Caco-2 (cell line): ENCODE results near the gene COL5A2. TPM values are rescaled to one million over a fixed set of nuclear protein-coding genes. Genes with fewer than 3 reads are reported as not detected.

Experiments
- BruUV-seq: library from RNA; stranded (reverse); fragments of 400-500 nt; replicated peaks from 2 replicates; lab custom pipeline; 2021; lab: Mats Ljungman, UMichigan
- CTCF ChIA-PET: fragments of 300-600 bp; sonication (Branson Sonifier 250); formaldehyde crosslinking; loops from one replicate; lab custom pipeline; 2022; ENCODE audit warnings: antibody characterized with exemption; lab: Charles Lee
- POLR2A ChIA-PET: fragments of 300-600 bp; sonication (Branson Sonifier 250); formaldehyde crosslinking; loops from one replicate; lab custom pipeline; 2022; ENCODE audit warnings: antibody characterized with exemption; lab: Charles Lee
- DNase-seq, 2 experiments: peaks; one replicate each; pipeline versions ENCODE4 v3.0.0 to v3.0.0-alpha.2; 2020 to 2022
- H3K27me3 ChIP-seq: replicated peaks from 2 replicates; pipeline ENCODE4 v1.6.0; 2011; ENCODE audit warnings: low read length; ENCODE audit not compliant: control insufficient read depth, insufficient read depth
- H3K36me3 ChIP-seq: 2 replicates; pipeline ENCODE4 v1.5.1; 2011; ENCODE audit warnings: low read length; ENCODE audit not compliant: control insufficient read depth, insufficient read depth
- H3K4me1 ChIP-seq: fragments of 250-450 bp; sonication (Bioruptor Pico); 2 replicates; pipeline ENCODE4 v1.5.1; 2020; ENCODE audit warnings: mild to moderate bottlenecking
- H3K4me3 ChIP-seq: 2 replicates; pipeline ENCODE4 v1.5.1; 2011; ENCODE audit warnings: low read depth, mild to moderate bottlenecking, control low read depth, low read length
- H3K9me3 ChIP-seq: fragments of 250-450 bp; sonication (Bioruptor Pico); 2 replicates; pipeline ENCODE4 v1.5.1; 2020; ENCODE audit warnings: mild to moderate bottlenecking, moderate library complexity
- H3K27ac Mint-ChIP-seq: one replicate; pipeline ENCODE4 v1.8.0; 2022; ENCODE audit warnings: mixed read lengths; ENCODE audit not compliant: unreplicated experiment
- H3K27me3 Mint-ChIP-seq: one replicate; pipeline ENCODE4 v1.8.0; 2022; ENCODE audit warnings: mixed read lengths; ENCODE audit not compliant: insufficient read depth, unreplicated experiment
- H3K36me3 Mint-ChIP-seq: one replicate; pipeline ENCODE4 v1.8.0; 2022; ENCODE audit warnings: mild to moderate bottlenecking, mixed read lengths; ENCODE audit not compliant: insufficient read depth, unreplicated experiment
- H3K4me1 Mint-ChIP-seq: one replicate; pipeline ENCODE4 v1.8.0; 2022; ENCODE audit warnings: low read depth, mixed read lengths; ENCODE audit not compliant: unreplicated experiment
- H3K4me3 Mint-ChIP-seq: one replicate; pipeline ENCODE4 v1.8.0; 2022; ENCODE audit warnings: mild to moderate bottlenecking, moderate library complexity, mixed read lengths; ENCODE audit not compliant: unreplicated experiment
- H3K9me3 Mint-ChIP-seq: one replicate; pipeline ENCODE4 v1.8.0; 2022; ENCODE audit warnings: mixed read lengths; ENCODE audit not compliant: unreplicated experiment
- CTCF ChIP-seq, 2 experiments: fragments of 200-600 bp in 1 of 2; IDR thresholded peaks; 1 replicate in 1 of 2; 2 replicates in 1 of 2; pipeline versions ENCODE4 v1.5.1 to v1.8.0; 2011 to 2022; ENCODE audit warnings: antibody characterized with exemption in 1 of 2, control low read depth in 1 of 2, inconsistent platforms in 1 of 2, low read depth in 1 of 2, low read length in 1 of 2, mild to moderate bottlenecking in 1 of 2, moderate library complexity in 1 of 2; ENCODE audit not compliant: insufficient read depth in 1 of 2, severe bottlenecking in 1 of 2, unreplicated experiment in 1 of 2
- intact Hi-C: fragments of 100-400 bp; cut with micrococcal nuclease; formaldehyde crosslinking; loops from one replicate; pipeline ENCODE4 v1.10.0; 2022; ENCODE audit not compliant: unreplicated experiment
- total RNA-seq: library from RNA; stranded (reverse); gene quantifications from 2 replicates; pipeline ENCODE4 v1.2.3, GENCODE V29; 2022

Gene COL5A2
- total RNA-seq, 1 experiment from 2014 or later, result 244 TPM

GRCh38 chr2:189131991-189132390 is 47.6 kb downstream of the COL5A2 start:
- Mint-ChIP-seq H3K27me3 (no peaks in the 10 kb centered on the region), H3K27ac (no peak overlapping the region), H3K36me3 (peaks cover 18% of the 10 kb centered on the region), H3K9me3 (no peaks in the 10 kb centered on the region), H3K4me1 (no peaks in the 10 kb centered on the region), H3K4me3 (no peak overlapping the region)
- ChIA-PET POLR2A (no interaction called here), CTCF (no interaction called here)
- Histone ChIP-seq H3K9me3 (no peaks in the 10 kb centered on the region), H3K4me1 (no peaks in the 10 kb centered on the region), H3K36me3 (no peaks in the 10 kb centered on the region), H3K27me3 (no peaks in the 10 kb centered on the region), H3K4me3 (no peak overlapping the region)
- DNase-seq, result no peak
- BruUV-seq, result no TSS peak
- intact Hi-C loops, result no loop called here
- no peak for TF ChIP-seq CTCF (IDR thresholded peaks at IDR 0.05; ENCODE audit: insufficient read depth in 1 of 2, low read depth in 1 of 2, low read length in 1 of 2, severe bottlenecking in 1 of 2, unreplicated experiment in 1 of 2)

GRCh38 chr2:189129971-189130370 is 49.6 kb downstream of the COL5A2 start:
- no peak for TF ChIP-seq CTCF (IDR thresholded peaks at IDR 0.05; ENCODE audit: insufficient read depth in 1 of 2, low read depth in 1 of 2, low read length in 1 of 2, severe bottlenecking in 1 of 2, unreplicated experiment in 1 of 2)
- Histone ChIP-seq H3K9me3 (no peaks in the 10 kb centered on the region), H3K36me3 (no peaks in the 10 kb centered on the region), H3K4me3 (no peak overlapping the region), H3K4me1 (no peaks in the 10 kb centered on the region), H3K27me3 (no peaks in the 10 kb centered on the region)
- H3K27me3 Mint-ChIP-seq, result no peaks in the 10 kb centered on the region
- H3K9me3 Mint-ChIP-seq, result no peaks in the 10 kb centered on the region
- no peaks in the 10 kb centered on the region for H3K4me1 Mint-ChIP-seq
- no peak overlapping the region for H3K27ac Mint-ChIP-seq
- no TSS peak for BruUV-seq
- H3K4me3 Mint-ChIP-seq, result no peak overlapping the region
- intact Hi-C loops, result no loop called here
- ChIA-PET POLR2A (no interaction called here), CTCF (interaction anchor here (1.5 kb wide), 1 partner anchor 13 kb away, joined by 10 read pairs; no protein-coding TSS in a partner anchor)
- peaks cover 24% of the 10 kb centered on the region for H3K36me3 Mint-ChIP-seq
- DNase-seq, result no peak

GRCh38 chr2:189128970-189129369 is 50.6 kb downstream of the COL5A2 start:
- Histone ChIP-seq H3K36me3 (no peaks in the 10 kb centered on the region), H3K4me3 (no peak overlapping the region), H3K27me3 (no peaks in the 10 kb centered on the region), H3K9me3 (no peaks in the 10 kb centered on the region), H3K4me1 (no peaks in the 10 kb centered on the region)
- BruUV-seq, result no TSS peak
- Mint-ChIP-seq H3K4me1 (no peaks in the 10 kb centered on the region), H3K27ac (no peak overlapping the region), H3K27me3 (no peaks in the 10 kb centered on the region), H3K36me3 (peaks cover 23% of the 10 kb centered on the region), H3K4me3 (no peak overlapping the region), H3K9me3 (no peaks in the 10 kb centered on the region)
- no peak for TF ChIP-seq CTCF (IDR thresholded peaks at IDR 0.05; ENCODE audit: insufficient read depth in 1 of 2, low read depth in 1 of 2, low read length in 1 of 2, severe bottlenecking in 1 of 2, unreplicated experiment in 1 of 2)
- CTCF ChIA-PET, result no interaction called here
- intact Hi-C loops, result no loop called here
- DNase-seq, result no peak
- POLR2A ChIA-PET, result no interaction called here
